SU-DHL-6 (cell line): ENCODE data around the gene SH3PXD2B.

Source experiments
- H2AFZ ChIP-seq: fragments of 200-600 bp; sonication (generic); 2 replicates; pipeline ENCODE4 v1.6.1; 2014; ENCODE audit warnings: low read depth, mild to moderate bottlenecking, moderate library complexity, mixed read lengths, antibody characterized with exemption, low read length; ENCODE audit not compliant: severe bottlenecking
- H3F3A ChIP-seq: fragments of 200-600 bp; shearing (Covaris generic); 2 replicates; pipeline ENCODE4 v1.6.0; 2016; ENCODE audit warnings: antibody characterized with exemption, mild to moderate bottlenecking; ENCODE audit not compliant: insufficient read depth
- H3K27ac ChIP-seq: fragments of 200-600 bp; sonication (generic); 2 replicates; pipeline ENCODE4 v1.5.1; 2016; ENCODE audit warnings: low read depth, mild to moderate bottlenecking, low read length, moderate library complexity, mixed read lengths
- H3K27me3 ChIP-seq: fragments of 200-600 bp; sonication (generic), shearing (Covaris generic); 2 replicates; pipeline ENCODE4 v1.6.0; 2014; ENCODE audit warnings: mild to moderate bottlenecking, low read length
- H3K36me3 ChIP-seq: fragments of 200-600 bp; sonication (generic); 2 replicates; pipeline ENCODE4 v1.6.1; 2014; ENCODE audit warnings: mild to moderate bottlenecking, low read length, mixed read lengths
- H3K4me2 ChIP-seq: fragments of 300-600, 200-600 bp; shearing (Covaris generic), sonication (generic); 2 replicates; pipeline ENCODE4 v1.6.0; 2014; ENCODE audit warnings: low read length, low read depth, mild to moderate bottlenecking; ENCODE audit not compliant: poor library complexity, severe bottlenecking
- H3K4me3 ChIP-seq: fragments of 200-600 bp; sonication (generic); 2 replicates; pipeline ENCODE4 v1.5.1; 2014; ENCODE audit warnings: antibody characterized with exemption, low read length, mild to moderate bottlenecking, mixed read lengths; ENCODE audit not compliant: insufficient read depth, poor library complexity, severe bottlenecking
- H3K79me2 ChIP-seq: fragments of 200-600 bp; sonication (generic); 2 replicates; pipeline ENCODE4 v1.6.1; 2014; ENCODE audit warnings: mild to moderate bottlenecking, low read length, moderate library complexity; ENCODE audit not compliant: insufficient read depth
- H3K9ac ChIP-seq: fragments of 200-600 bp; sonication (generic); 2 replicates; pipeline ENCODE4 v1.7.0; 2014; ENCODE audit warnings: mild to moderate bottlenecking, low read length
- H3K9me2 ChIP-seq: fragments of 200-600 bp; sonication (generic); replicated peaks from 2 replicates; pipeline ENCODE4 v1.6.1; 2014; ENCODE audit warnings: low read length; ENCODE audit not compliant: insufficient read depth
- H3K9me3 ChIP-seq: fragments of 200-600 bp; sonication (generic); 2 replicates; pipeline ENCODE4 v1.6.1; 2014; ENCODE audit warnings: low read length, mixed read lengths; ENCODE audit not compliant: insufficient read depth
- H4K20me1 ChIP-seq: fragments of 200-600 bp; sonication (generic); 2 replicates; pipeline ENCODE4 v1.6.1; 2014; ENCODE audit warnings: low read depth, mild to moderate bottlenecking, antibody characterized with exemption, low read length, moderate library complexity, mixed read lengths
- EZH2phosphoT487 ChIP-seq: fragments of 200-600 bp; sonication (generic), shearing (Covaris generic); conservative IDR thresholded peaks from 2 replicates; pipeline ENCODE4 v1.6.1; 2018; ENCODE audit warnings: mild to moderate bottlenecking, antibody characterized with exemption, low read length, moderate library complexity, mixed read lengths
- TF ChIP-seq, protein P1 (sequence below): fragments of 200-600 bp; sonication (generic); IDR thresholded peaks from one replicate; pipeline ENCODE4 v1.5.1; 2017; ENCODE audit warnings: antibody characterized with exemption, mild to moderate bottlenecking, low read length, moderate library complexity; ENCODE audit not compliant: insufficient read depth, poor library complexity, severe bottlenecking

Gene SH3PXD2B

DNA sequence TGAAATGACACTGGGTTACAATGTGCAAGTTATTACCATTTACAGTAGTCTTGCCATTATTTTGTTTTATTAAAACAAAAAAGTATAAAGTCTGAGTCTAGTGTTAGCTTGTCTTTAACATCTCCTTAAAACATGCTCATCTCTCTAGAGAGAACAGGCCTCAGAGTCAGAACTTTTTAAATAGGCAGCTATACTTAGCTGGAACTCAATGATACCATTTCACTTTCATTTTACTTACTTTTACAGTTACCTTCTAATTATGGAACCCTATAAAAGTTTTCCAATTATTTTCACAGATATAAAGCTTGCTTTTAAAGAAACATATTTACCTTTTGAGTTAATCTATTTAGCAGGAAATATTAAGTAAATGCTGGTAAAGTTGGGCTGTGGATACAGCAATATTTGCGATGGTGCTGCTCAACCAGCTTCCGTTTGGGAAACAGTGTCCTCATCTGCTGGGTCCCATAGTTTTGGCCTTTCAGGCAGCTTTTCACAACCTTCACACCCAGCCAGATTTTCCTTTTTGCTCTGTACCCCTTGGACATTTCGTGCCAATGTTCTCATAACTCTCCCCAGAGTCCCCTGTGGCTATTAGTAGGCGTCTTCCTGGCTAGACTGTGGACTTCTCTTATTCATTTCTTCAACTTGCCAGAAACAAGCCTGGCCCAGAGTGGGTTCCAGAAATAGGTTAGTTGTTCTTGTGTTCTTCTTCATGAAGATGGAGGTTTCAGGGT, 134.4 kb downstream of the SH3PXD2B start:
- Histone ChIP-seq H2AFZ (no peak overlapping the region), H3K36me3 (no peaks in the 10 kb centered on the region), H4K20me1 (no peaks in the 10 kb centered on the region), H3K79me2 (no peaks in the 10 kb centered on the region), H3K9me2 (no peaks in the 10 kb centered on the region), H3K27me3 (no peaks in the 10 kb centered on the region), H3K9me3 (no peaks in the 10 kb centered on the region), H3F3A (no peaks in the 10 kb centered on the region), H3K27ac (no peak overlapping the region), H3K4me3 (no peak overlapping the region), H3K4me2 (no peak overlapping the region), H3K9ac (no peak overlapping the region)
- TF ChIP-seq, protein P1, sequence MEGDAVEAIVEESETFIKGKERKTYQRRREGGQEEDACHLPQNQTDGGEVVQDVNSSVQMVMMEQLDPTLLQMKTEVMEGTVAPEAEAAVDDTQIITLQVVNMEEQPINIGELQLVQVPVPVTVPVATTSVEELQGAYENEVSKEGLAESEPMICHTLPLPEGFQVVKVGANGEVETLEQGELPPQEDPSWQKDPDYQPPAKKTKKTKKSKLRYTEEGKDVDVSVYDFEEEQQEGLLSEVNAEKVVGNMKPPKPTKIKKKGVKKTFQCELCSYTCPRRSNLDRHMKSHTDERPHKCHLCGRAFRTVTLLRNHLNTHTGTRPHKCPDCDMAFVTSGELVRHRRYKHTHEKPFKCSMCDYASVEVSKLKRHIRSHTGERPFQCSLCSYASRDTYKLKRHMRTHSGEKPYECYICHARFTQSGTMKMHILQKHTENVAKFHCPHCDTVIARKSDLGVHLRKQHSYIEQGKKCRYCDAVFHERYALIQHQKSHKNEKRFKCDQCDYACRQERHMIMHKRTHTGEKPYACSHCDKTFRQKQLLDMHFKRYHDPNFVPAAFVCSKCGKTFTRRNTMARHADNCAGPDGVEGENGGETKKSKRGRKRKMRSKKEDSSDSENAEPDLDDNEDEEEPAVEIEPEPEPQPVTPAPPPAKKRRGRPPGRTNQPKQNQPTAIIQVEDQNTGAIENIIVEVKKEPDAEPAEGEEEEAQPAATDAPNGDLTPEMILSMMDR: no peak
- no peak for TF ChIP-seq EZH2phosphoT487

DNA sequence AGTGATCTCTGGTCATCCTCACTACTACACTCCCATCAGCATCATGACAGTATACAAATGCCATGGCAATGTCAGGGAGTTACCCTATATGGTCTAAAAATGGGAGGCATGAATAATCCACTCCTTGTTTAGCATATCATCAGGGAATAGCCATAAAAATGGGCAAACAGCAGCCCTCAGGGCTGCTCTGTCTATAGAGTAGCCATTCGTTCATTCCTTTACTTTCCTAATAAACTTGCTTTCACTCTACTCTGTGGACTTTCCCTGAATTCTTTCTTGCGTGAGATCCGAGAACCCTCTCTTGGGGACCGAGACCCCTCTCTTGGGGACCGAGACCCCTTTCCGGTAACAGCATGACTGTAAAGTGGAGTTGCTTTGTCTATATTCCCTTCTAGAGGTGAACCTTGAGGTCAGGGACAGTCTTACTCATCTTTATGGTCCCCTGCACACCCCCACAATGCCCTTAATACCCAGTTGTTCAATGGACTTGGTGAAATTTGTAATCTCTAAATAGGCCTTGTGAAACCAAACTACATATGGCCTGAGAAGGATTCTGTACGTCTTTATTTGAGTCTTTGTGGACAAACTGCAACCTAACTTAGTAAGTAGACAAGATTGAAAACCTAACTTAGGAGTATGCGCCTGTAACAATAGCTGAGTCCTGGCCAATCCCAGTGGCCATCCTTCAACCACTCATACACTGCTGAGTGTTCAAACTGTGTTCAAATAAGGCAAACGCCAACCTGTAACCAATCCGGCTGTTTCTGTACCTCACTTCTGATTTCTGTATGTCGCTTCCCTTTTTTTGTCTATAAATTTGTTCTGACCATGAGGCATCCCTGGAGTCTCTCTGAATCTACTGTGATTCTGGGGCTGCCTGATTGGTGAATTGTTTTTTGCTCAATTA, 138.5 kb downstream of the SH3PXD2B start:
- no peak for TF ChIP-seq EZH2phosphoT487
- TF ChIP-seq, protein P1: no peak
- no peaks in the 10 kb centered on the region for H3K9me2 ChIP-seq
- no peaks in the 10 kb centered on the region for H3F3A ChIP-seq
- H3K4me3 ChIP-seq: no peak overlapping the region
- no peaks in the 10 kb centered on the region for H3K9me3 ChIP-seq
- H3K4me2 ChIP-seq: no peak overlapping the region
- no peak overlapping the region for H3K27ac ChIP-seq
- no peaks in the 10 kb centered on the region for H3K36me3 ChIP-seq
- H3K27me3 ChIP-seq: no peaks in the 10 kb centered on the region
- no peak overlapping the region for H3K9ac ChIP-seq
- no peaks in the 10 kb centered on the region for H4K20me1 ChIP-seq
- no peaks in the 10 kb centered on the region for H3K79me2 ChIP-seq
- no peak overlapping the region for H2AFZ ChIP-seq

DNA sequence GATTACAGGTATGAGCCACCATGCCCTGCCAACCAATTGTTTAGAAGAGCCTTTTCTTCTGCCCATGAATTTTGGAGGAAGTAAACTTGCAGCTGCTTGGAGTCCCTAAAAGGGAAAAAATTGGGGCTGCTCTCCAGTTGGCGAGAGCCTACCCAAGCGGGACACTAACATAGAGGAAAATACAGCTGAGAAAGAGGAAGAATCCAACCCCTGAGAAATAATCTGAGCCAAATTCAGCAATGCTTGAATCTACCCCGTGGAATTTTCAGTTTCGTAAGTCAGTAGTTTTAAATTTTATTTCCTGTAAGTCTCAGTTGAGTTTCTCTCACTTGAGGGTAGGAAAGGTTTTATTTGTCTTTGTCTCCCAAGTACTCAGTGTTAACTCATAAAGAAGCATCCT, 140.4 kb downstream of the SH3PXD2B start:
- TF ChIP-seq, protein P1: no peak
- TF ChIP-seq EZH2phosphoT487: no peak
- Histone ChIP-seq H3K36me3 (no peaks in the 10 kb centered on the region), H3K9me2 (no peaks in the 10 kb centered on the region), H3K27me3 (no peaks in the 10 kb centered on the region), H4K20me1 (no peaks in the 10 kb centered on the region), H2AFZ (no peak overlapping the region), H3K9ac (no peak overlapping the region), H3F3A (no peaks in the 10 kb centered on the region), H3K4me3 (no peak overlapping the region), H3K9me3 (no peaks in the 10 kb centered on the region), H3K27ac (no peak overlapping the region), H3K79me2 (no peaks in the 10 kb centered on the region), H3K4me2 (no peak overlapping the region)
